K562 (cell line): Measurements from ENCODE around the gene ERFL. TPM values are rescaled to one million over a fixed set of nuclear protein-coding genes. Genes with fewer than 3 reads are reported as not detected.
A peak's percentile ranks its signal among the peaks of the same experiment; 100 is the strongest.

Source experiments
- BDP1 ChIP-seq: IDR thresholded peaks from 3 replicates; pipeline ENCODE4 v1.6.1; 2011; ENCODE audit not compliant: insufficient read length, insufficient read depth
- CBX8 ChIP-seq: fragments of 200-600 bp; sonication (generic); IDR thresholded peaks from 2 replicates; pipeline ENCODE4 v1.6.1; 2012; ENCODE audit warnings: borderline replicate concordance, mixed run types, low read depth, mild to moderate bottlenecking, moderate library complexity, mixed read lengths, low read length, control low read depth, inconsistent platforms; ENCODE audit not compliant: poor library complexity, severe bottlenecking; ENCODE audit errors: extremely low read depth
- CTCFL ChIP-seq: IDR thresholded peaks from 2 replicates; pipeline ENCODE4 v1.6.1; 2011; ENCODE audit warnings: borderline replicate concordance, low read depth, mild to moderate bottlenecking, moderate library complexity, low read length; ENCODE audit not compliant: insufficient read depth, poor library complexity, severe bottlenecking
- DNMT1 ChIP-seq: fragments of 450-650 bp; IDR thresholded peaks from 2 replicates; pipeline ENCODE4 v1.6.1; 2016; ENCODE audit warnings: antibody characterized with exemption, mild to moderate bottlenecking
- FOXK2 ChIP-seq, 2 experiments: fragments of 450-650 bp; IDR thresholded peaks in 1 of 2; conservative IDR thresholded peaks in 1 of 2; 2 replicates each; pipeline ENCODE4 v1.6.1; 2016; ENCODE audit warnings: low read depth in 2 of 2, mild to moderate bottlenecking in 1 of 2
- GABPA ChIP-seq: fragments of 200-800 bp; sonication (Bioruptor generic); conservative IDR thresholded peaks from 2 replicates; pipeline ENCODE4 v1.6.1; 2016; ENCODE audit warnings: low read depth, missing genetic modification characterization, missing compliant biosample characterization
- GTF2F1 ChIP-seq: IDR thresholded peaks from 2 replicates; pipeline ENCODE4 v1.6.1; 2011; ENCODE audit warnings: low read depth, low read length, improper control_type of control experiment
- ILF3 ChIP-seq: fragments of 450-650 bp; IDR thresholded peaks from 2 replicates; pipeline ENCODE4 v1.6.1; 2018; ENCODE audit warnings: antibody characterized with exemption, mild to moderate bottlenecking, moderate library complexity, borderline replicate concordance
- JUNB ChIP-seq: fragments of 450-650 bp; formaldehyde crosslinking; conservative IDR thresholded peaks from 2 replicates; pipeline ENCODE4 v1.4.0; 2020; ENCODE audit warnings: mild to moderate bottlenecking
- MXI1 ChIP-seq: IDR thresholded peaks from 2 replicates; pipeline ENCODE4 v1.6.1; 2011; ENCODE audit warnings: low read depth, mild to moderate bottlenecking, improper control_type of control experiment, low read length
- NFIX ChIP-seq: fragments of 250-450 bp; sonication (Bioruptor Pico); IDR thresholded peaks from 2 replicates; pipeline ENCODE4 v1.4.0; 2020; ENCODE audit warnings: low read depth, mild to moderate bottlenecking, moderate library complexity
- RAD21 ChIP-seq, 2 experiments: fragments of 250-450 bp in 1 of 2; fragments of 450-650 bp in 1 of 2; sonication (Bioruptor Pico) in 1 of 2; formaldehyde crosslinking in 1 of 2; IDR thresholded peaks in 1 of 2; conservative IDR thresholded peaks in 1 of 2; 2 replicates each; pipeline versions ENCODE4 v1.4.0 to v1.8.0; 2020 to 2022; ENCODE audit warnings: mild to moderate bottlenecking in 2 of 2, moderate library complexity in 1 of 2
- SMAD2 ChIP-seq: fragments of 150-350 bp; IDR thresholded peaks from 2 replicates; pipeline ENCODE4 v1.6.1; 2014; ENCODE audit warnings: low read depth, mild to moderate bottlenecking, low read length
- SNIP1 ChIP-seq: fragments of 450-650 bp; IDR thresholded peaks from 2 replicates; pipeline ENCODE4 v1.7.1; 2017; ENCODE audit warnings: low read depth, mild to moderate bottlenecking
- STAT6 ChIP-seq: sonication (generic); formaldehyde crosslinking; IDR thresholded peaks from 2 replicates; pipeline ENCODE4 v1.8.1; 2023; ENCODE audit warnings: mild to moderate bottlenecking, missing genetic modification reagents
- TARDBP ChIP-seq: fragments of 450-650 bp; IDR thresholded peaks from 2 replicates; pipeline ENCODE4 v1.6.1; 2016
- TEAD4 ChIP-seq, 2 experiments: sonication (generic) in 1 of 2; formaldehyde crosslinking in 1 of 2; IDR thresholded peaks; 2 replicates each; pipeline versions ENCODE4 v1.6.1 to v1.8.0; 2012 to 2022; ENCODE audit warnings: borderline replicate concordance in 1 of 2, inconsistent platforms in 1 of 2, low read length in 1 of 2, mild to moderate bottlenecking in 1 of 2, missing genetic modification reagents in 1 of 2
- TFE3 ChIP-seq: fragments of 450-650 bp; formaldehyde crosslinking; IDR thresholded peaks from 2 replicates; pipeline ENCODE4 v1.4.0; 2020; ENCODE audit warnings: mild to moderate bottlenecking, mixed read lengths
- polyA plus RNA-seq, 8 experiments: library from polyadenylated mRNA; depleted of rRNA in 4 of 8; stranded (reverse) in 5 of 8; unstranded in 3 of 8; fragments of >200 nt; fragmentation: Nextera tagmentation in 2 of 8; fragmentation: Illumina TruSeq in 1 of 8; extraction: Ambion mirVana in 2 of 8; extraction: Trizol in 1 of 8; gene quantifications; 2 replicates each; pipeline versions ENCODE4 v1.2.1 to v1.2.3, GENCODE V29; 2011 to 2014; ENCODE audit warnings: inconsistent platforms in 1 of 8, missing spikeins in 1 of 8
- total RNA-seq, 7 experiments: library from RNA; depleted of rRNA in 6 of 7; stranded (reverse); fragments of >200 nt in 6 of 7; fragmentation: Illumina TruSeq in 2 of 7; extraction: Trizol in 2 of 7; gene quantifications; 2 replicates each; pipeline versions ENCODE4 v1.2.1 to v1.2.3, GENCODE V29; 2011 to 2021; ENCODE audit warnings: low replicate concordance in 1 of 7

Gene ERFL
- total and polyA plus RNA-seq, 9 of the 15 experiments (the other 6 are each of a cell fraction or from before 2014, with no cell fraction given) = 0.07 to 0.75 (median 0.32) TPM; not detected in 4

GRCh38 chr19:41957838-41958366 is 29.7 kb upstream of the ERFL start (continued):
- no peak; the same call in 1 of the 2 replicates for TF ChIP-seq TFE3 (CRISPR knock-in tag)
- TF ChIP-seq JUNB (CRISPR knock-in tag) = no peak
- no peak for TF ChIP-seq MXI1
- no peak for TF ChIP-seq TARDBP
- TF ChIP-seq SNIP1 = no peak
- TF ChIP-seq GTF2F1 = no peak
- TF ChIP-seq CBX8 = no peak
- TF ChIP-seq DNMT1 = no peak; the same call in 1 of the 2 replicates
- TF ChIP-seq GABPA (tag) = no peak
- TF ChIP-seq STAT6 (CRISPR knock-in tag) = no peak
- TF ChIP-seq TEAD4 (IDR thresholded peaks at IDR 0.05; ENCODE audit: low read length) = 0 out of 2 replicates have a peak, but pooled peaks have one; percentile 27
- no peak for TF ChIP-seq TEAD4 (CRISPR knock-in tag; IDR thresholded peaks at IDR 0.05; ENCODE audit: borderline replicate concordance)
- TF ChIP-seq NFIX (CRISPR knock-in tag) = no peak
- TF ChIP-seq ILF3 = no peak
- TF ChIP-seq BDP1 = no peak
- TF ChIP-seq RAD21 (CRISPR knock-in tag; conservative IDR thresholded peaks at IDR 0.05 in 1 of 2, IDR thresholded peaks at IDR 0.05 in 1 of 2) = peak; percentile 80 to 88
- no peak for TF ChIP-seq SMAD2
- no peak for TF ChIP-seq CTCFL
- peak in 1 of 2 experiments; percentile 40; a peak in 1 of 4 replicates for TF ChIP-seq FOXK2 (conservative IDR thresholded peaks at IDR 0.05 in 1 of 2, IDR thresholded peaks at IDR 0.05 in 1 of 2; ENCODE audit: low read depth in 2 of 2)
